SHP77 (cell line): Measurements from ENCODE around the gene PCMT1.

Source experiments
- DNase-seq, 2 experiments: peaks; one replicate each; lab custom pipeline; 2025; lab: John Stamatoyannopoulos, UW

PCMT1 gene

DNA sequence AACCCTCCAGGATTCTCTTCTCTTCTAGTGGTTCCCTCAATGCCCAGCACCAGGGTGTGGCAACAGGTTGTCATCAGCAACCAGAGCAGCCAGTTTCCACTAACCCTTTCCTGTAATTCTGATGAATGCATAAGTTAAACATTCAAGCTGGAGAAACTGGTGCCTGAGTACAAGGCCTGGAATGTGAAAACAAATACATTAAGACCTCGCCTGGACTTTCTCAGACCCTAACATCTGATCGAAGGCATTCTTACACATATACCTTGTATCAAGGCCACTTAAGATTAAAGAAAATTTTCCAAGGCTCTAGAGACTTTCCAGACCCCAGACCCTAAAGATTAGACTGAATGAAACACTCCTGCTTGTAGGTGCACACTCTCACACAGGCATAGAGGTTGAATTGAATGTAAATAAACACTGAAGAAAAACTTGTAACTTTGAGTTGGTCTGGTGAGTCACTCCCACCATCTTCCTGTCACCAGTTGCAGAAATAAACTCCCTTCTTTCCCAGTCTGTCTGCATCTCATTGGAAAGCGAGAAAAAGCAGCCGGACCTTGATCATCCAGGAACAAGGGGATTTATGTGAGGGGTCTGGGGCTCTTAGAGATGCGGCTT is 105.6 kb downstream of the PCMT1 start:
- DNase-seq: no peak

DNA sequence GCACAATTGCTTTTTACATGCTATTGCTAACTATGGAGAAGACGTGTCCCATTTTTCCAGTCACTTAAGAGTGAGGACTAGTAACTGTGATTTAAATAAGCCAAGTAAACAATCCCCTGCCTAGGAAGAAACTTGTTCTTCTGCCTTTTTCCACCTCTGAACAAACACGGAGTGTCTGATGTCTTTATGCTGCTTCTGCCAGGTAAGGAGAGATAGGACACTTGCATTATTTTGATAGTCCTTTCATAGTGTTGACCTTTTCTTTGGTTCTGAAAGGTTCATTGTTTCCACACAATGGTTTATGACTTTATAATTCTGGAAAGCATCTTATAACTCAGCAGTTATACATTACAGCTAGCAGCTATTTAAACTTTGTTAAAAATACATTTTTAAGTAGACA is 106.2 kb downstream of the PCMT1 start:
- DNase-seq: no peak

GRCh38 chr6:149856256-149856994 is 106.9 kb downstream of the PCMT1 start:
- DNase-seq: no peak

- DNase-seq: no peak
These were observed 108.0 kb downstream of the PCMT1 start for GRCh38 chr6:149857541-149857940.

GRCh38 chr6:149859368-149859767 is 109.8 kb downstream of the PCMT1 start:
- peak; percentile 58 to 79 for DNase-seq

DNA sequence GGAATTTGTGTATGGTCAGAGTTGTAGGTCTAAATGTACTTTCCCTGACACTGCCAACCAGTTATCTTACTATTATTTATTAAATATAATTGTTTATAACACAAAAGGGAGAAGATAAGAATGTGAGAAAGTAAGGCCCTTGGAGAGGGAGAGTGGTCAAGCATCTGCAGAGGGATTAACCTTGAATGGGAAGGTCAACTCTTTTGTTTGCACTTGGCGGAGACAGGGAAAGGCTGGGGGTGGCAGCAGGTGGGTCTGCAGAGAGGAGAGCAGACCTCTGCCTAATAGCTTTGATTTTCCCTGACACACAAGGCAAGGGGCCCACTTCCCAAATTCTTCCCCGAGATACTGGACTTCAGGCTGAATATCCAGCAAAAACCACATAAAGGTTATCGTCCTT is 110.4 kb downstream of the PCMT1 start:
- peak in 1 of 2 experiments; percentile 53 for DNase-seq

- DNase-seq: no peak
These were observed 110.9 kb downstream of the PCMT1 start for GRCh38 chr6:149860513-149860833.
